Mesenchymal stem cell (in vitro differentiated cells and primary cell): ENCODE results near the gene SLC22A31. TPM values are rescaled to one million over a fixed set of nuclear protein-coding genes. Genes with fewer than 3 reads are reported as not detected.
"Not testable (repeated sequence)": the region's sequence is repeated elsewhere in the genome, so short reads cannot be mapped to it uniquely, and the experiment has no call there.

Experiments used
- DNase-seq: peaks from one replicate; pipeline ENCODE4 v3.0.0-alpha.2; 2013
- H2AFZ ChIP-seq: one replicate; pipeline ENCODE4 v1.6.1; 2013; ENCODE audit warnings: low read depth, mild to moderate bottlenecking, control low read depth, inconsistent platforms, low read length, moderate library complexity
- H2AK5ac ChIP-seq: 2 replicates; pipeline ENCODE4 v1.6.1; 2013; ENCODE audit warnings: low read length, moderate library complexity, mild to moderate bottlenecking, inconsistent platforms; ENCODE audit not compliant: severe bottlenecking
- H2BK120ac ChIP-seq: one replicate; pipeline ENCODE4 v1.6.1; 2013; ENCODE audit warnings: low read depth, mild to moderate bottlenecking, inconsistent platforms, low read length, moderate library complexity
- H2BK12ac ChIP-seq, 2 experiments: one replicate each; pipeline ENCODE4 v1.6.1; 2013; ENCODE audit warnings: inconsistent platforms in 2 of 2, low read length in 2 of 2, mild to moderate bottlenecking in 2 of 2, moderate library complexity in 2 of 2, control low read depth in 1 of 2
- H2BK15ac ChIP-seq: one replicate; pipeline ENCODE4 v1.6.1; 2013; ENCODE audit warnings: mild to moderate bottlenecking, low read depth, inconsistent platforms; ENCODE audit not compliant: poor library complexity, severe bottlenecking
- H2BK5ac ChIP-seq: 2 replicates; pipeline ENCODE4 v1.6.1; 2013; ENCODE audit warnings: low read depth, mild to moderate bottlenecking, low read length, control low read depth, inconsistent platforms; ENCODE audit not compliant: poor library complexity, severe bottlenecking
- H3K14ac ChIP-seq, 2 experiments: one replicate each; pipeline ENCODE4 v1.6.1; 2013; ENCODE audit warnings: inconsistent platforms in 2 of 2, low read length in 2 of 2, control low read depth in 1 of 2, mild to moderate bottlenecking in 1 of 2, moderate library complexity in 1 of 2
- H3K18ac ChIP-seq, 2 experiments: one replicate each; pipeline ENCODE4 v1.6.1; 2013; ENCODE audit warnings: inconsistent platforms in 2 of 2, low read length in 2 of 2, control low read depth in 1 of 2, low read depth in 1 of 2, mild to moderate bottlenecking in 1 of 2
- H3K23ac ChIP-seq, 2 experiments: one replicate each; pipeline ENCODE4 v1.6.1; 2013; ENCODE audit warnings: inconsistent platforms in 2 of 2, low read length in 2 of 2, mild to moderate bottlenecking in 2 of 2, moderate library complexity in 2 of 2, control low read depth in 1 of 2
- H3K27ac ChIP-seq: 2 replicates; pipeline ENCODE4 v1.5.1; 2013; ENCODE audit warnings: mild to moderate bottlenecking, moderate library complexity, low read length, control low read depth, inconsistent platforms; ENCODE audit not compliant: poor library complexity, severe bottlenecking
- H3K27me3 ChIP-seq, 2 experiments: 2 replicates each; pipeline versions ENCODE4 v1.6.1 to v1.7.0; 2013; ENCODE audit warnings: low read length in 2 of 2, mild to moderate bottlenecking in 2 of 2, moderate library complexity in 2 of 2, control low read depth in 1 of 2, inconsistent platforms in 1 of 2; ENCODE audit not compliant: control insufficient read depth in 1 of 2, insufficient read depth in 1 of 2
- H3K36me3 ChIP-seq, 2 experiments: 2 replicates each; pipeline versions ENCODE4 v1.6.1 to v1.7.0; 2013; ENCODE audit warnings: low read length in 2 of 2, control low read depth in 1 of 2, inconsistent platforms in 1 of 2, low read depth in 1 of 2, mild to moderate bottlenecking in 1 of 2; ENCODE audit not compliant: insufficient read depth in 2 of 2, control insufficient read depth in 1 of 2
- H3K4ac ChIP-seq, 2 experiments: one replicate each; pipeline ENCODE4 v1.6.1; 2013; ENCODE audit warnings: inconsistent platforms in 2 of 2, low read length in 2 of 2, mild to moderate bottlenecking in 2 of 2, moderate library complexity in 2 of 2, control low read depth in 1 of 2, low read depth in 1 of 2
- H3K4me1 ChIP-seq: 2 replicates; pipeline ENCODE4 v1.6.1; 2013; ENCODE audit warnings: low read depth, low read length, control low read depth; ENCODE audit not compliant: control insufficient read depth, insufficient read depth
- H3K4me2 ChIP-seq: 2 replicates; pipeline ENCODE4 v1.6.1; 2013; ENCODE audit warnings: low read length, mild to moderate bottlenecking, inconsistent platforms; ENCODE audit not compliant: poor library complexity, severe bottlenecking
- H3K4me3 ChIP-seq, 2 experiments: 2 replicates each; pipeline versions ENCODE4 v1.5.1 to v1.7.0; 2013; ENCODE audit warnings: low read length in 2 of 2, mild to moderate bottlenecking in 2 of 2, control low read depth in 1 of 2, low read depth in 1 of 2; ENCODE audit not compliant: insufficient read depth in 1 of 2
- H3K79me1 ChIP-seq: replicated peaks from 2 replicates; pipeline ENCODE4 v1.6.1; 2013; ENCODE audit warnings: mild to moderate bottlenecking, control low read depth, low read length, inconsistent platforms; ENCODE audit not compliant: poor library complexity, severe bottlenecking
- H3K9ac ChIP-seq: 2 replicates; pipeline ENCODE4 v1.7.0; 2013; ENCODE audit warnings: mild to moderate bottlenecking, low read length, moderate library complexity
- H3K9me3 ChIP-seq: 2 replicates; pipeline ENCODE4 v1.7.0; 2013; ENCODE audit warnings: mild to moderate bottlenecking, low read length; ENCODE audit not compliant: control insufficient read depth
- H4K8ac ChIP-seq: one replicate; pipeline ENCODE4 v1.6.1; 2013; ENCODE audit warnings: inconsistent platforms, mild to moderate bottlenecking, low read length, moderate library complexity
- H4K91ac ChIP-seq: one replicate; pipeline ENCODE4 v1.6.1; 2013; ENCODE audit warnings: mild to moderate bottlenecking, low read length, inconsistent platforms
- WGBS: methylation state at CpG from one replicate; pipeline ENCODE4 v1.1.7; 2013; ENCODE audit warnings: mixed read lengths; 5-methylcytosine and 5-hydroxymethylcytosine counted together
- polyA plus RNA-seq, 2 experiments: library from polyadenylated mRNA; stranded (reverse); fragments of 200-250 nt; gene quantifications; one replicate each; pipeline ENCODE4 v1.2.3, GENCODE V29; 2013

Gene SLC22A31
- 0.99 TPM for polyA plus RNA-seq (2013, experiment 1 of 2)
- 1.00 TPM for polyA plus RNA-seq (2013, experiment 2 of 2)

DNA sequence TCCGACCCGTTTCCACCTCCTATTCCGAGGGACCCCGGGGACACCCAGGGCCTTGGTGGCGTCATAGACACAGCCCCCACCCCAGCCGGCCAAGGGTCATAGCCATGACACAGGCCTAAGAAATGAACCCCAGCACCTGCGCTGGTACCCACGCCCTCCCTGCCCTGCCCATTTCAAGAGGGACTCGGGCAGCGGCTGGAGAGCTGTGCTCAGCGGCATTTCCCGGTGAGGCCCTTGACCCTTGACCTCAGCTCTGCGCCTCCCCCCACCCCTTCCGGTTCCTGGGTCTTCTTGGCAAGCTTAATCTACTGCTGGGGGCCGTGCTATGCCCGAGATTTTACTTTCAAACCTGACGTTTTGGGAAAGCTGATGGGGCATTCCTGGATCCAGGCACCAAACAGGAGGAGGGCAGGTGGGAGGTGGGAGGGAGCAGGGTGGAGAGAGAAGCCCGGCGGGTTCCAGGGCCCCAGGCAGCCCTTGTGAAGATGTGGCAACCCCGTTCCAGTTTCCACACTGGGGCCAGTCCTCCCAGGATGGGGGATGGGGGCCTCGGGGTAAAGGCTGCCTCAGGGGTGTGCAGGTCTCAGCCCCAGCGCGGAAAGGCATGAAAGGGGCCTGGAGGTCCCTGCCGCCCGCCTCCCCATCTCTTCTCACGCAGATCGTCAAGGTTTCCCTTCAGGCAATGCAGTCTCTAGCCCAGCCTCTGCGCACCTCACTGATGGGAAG lies at the start of gene SLC22A31:
Gene SLC22A31, minus strand, starts transcription at position 414 of the 726 bp plus-strand sequence. Its CDS starts 36 bp downstream, at position 378.
- H4K91ac ChIP-seq = no peak within 1 kb of the TSS
- no peak within 1 kb of the TSS for H4K8ac ChIP-seq
- H2BK15ac ChIP-seq = peak within 1 kb of the TSS; percentile 12
- peak within 1 kb of the TSS in 1 of 2 experiments; percentile 88 for H3K23ac ChIP-seq
- peaks cover 3% of the 10 kb centered on the region for H3K9me3 ChIP-seq
- no peak for DNase-seq
- H2BK120ac ChIP-seq = no peak within 1 kb of the TSS
- H3K4me1 ChIP-seq = peaks cover 17% of the 10 kb centered on the region
- peak within 1 kb of the TSS; percentile 91 for H3K4me2 ChIP-seq
- H2AFZ ChIP-seq = peak within 1 kb of the TSS; percentile 77
- peaks cover 0 to 7% of the 10 kb centered on the region in 2 experiments for H3K36me3 ChIP-seq
- no peaks in the 10 kb centered on the region for H3K79me1 ChIP-seq
- peaks cover 44 to 66% of the 10 kb centered on the region in 2 experiments for H3K27me3 ChIP-seq
- H3K18ac ChIP-seq = peak within 1 kb of the TSS in 1 of 2 experiments; percentile 69
- H2BK5ac ChIP-seq = no peak within 1 kb of the TSS
- H2BK12ac ChIP-seq = no peak within 1 kb of the TSS
- peak within 1 kb of the TSS in 1 of 2 experiments; percentile 60 for H3K4ac ChIP-seq
- peak within 1 kb of the TSS in 1 of 2 experiments; percentile 21 for H3K14ac ChIP-seq
- H2AK5ac ChIP-seq = no peak within 1 kb of the TSS
- H3K27ac ChIP-seq = no peak within 1 kb of the TSS
- no peak within 1 kb of the TSS for H3K9ac ChIP-seq
- 24% methylated on average over 27 of the region's 28 CpGs for WGBS
- H3K4me3 ChIP-seq = peak within 1 kb of the TSS in 1 of 2 experiments; percentile 40

- Histone ChIP-seq H2BK5ac (no peak overlapping the region), H3K4me1 (peaks cover 6% of the 10 kb centered on the region)
- WGBS = 80% methylated on average over 69 of the region's 69 CpGs
Measured at GRCh38 chr16:89248196-89248982, 48.1 kb upstream of the SLC22A31 start.

DNA sequence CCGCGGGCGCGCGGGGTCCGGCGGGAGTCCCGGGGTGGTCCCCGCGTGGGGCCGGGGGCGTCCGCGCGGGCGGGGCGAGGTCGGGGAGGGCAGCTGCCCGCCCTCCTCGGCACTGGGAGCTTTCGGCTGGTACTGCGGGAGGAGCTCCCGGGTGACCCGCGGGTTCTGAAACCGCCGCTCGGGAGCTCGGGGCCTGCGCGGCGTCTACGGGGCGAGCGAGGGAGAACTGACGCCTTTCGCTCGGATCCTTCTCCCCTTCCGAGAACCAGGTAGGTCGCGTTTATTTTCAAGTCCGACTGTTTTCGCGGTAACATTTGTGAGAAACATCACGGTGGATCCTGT lies 47.4 kb upstream of the SLC22A31 start:
- H3K18ac ChIP-seq, H3K27me3 ChIP-seq, H3K27ac ChIP-seq, H2BK5ac ChIP-seq, H4K8ac ChIP-seq, H3K36me3 ChIP-seq, H2BK15ac ChIP-seq, H3K79me1 ChIP-seq, H3K4me1 ChIP-seq, H2AK5ac ChIP-seq, H3K4ac ChIP-seq, H4K91ac ChIP-seq, H3K23ac ChIP-seq, H2BK120ac ChIP-seq, H3K14ac ChIP-seq, H3K9me3 ChIP-seq, DNase-seq, H2BK12ac ChIP-seq: not testable (repeated sequence)
- Histone ChIP-seq H3K9ac (peak overlapping the region; percentile 43), H3K4me2 (peak overlapping the region; percentile 62), H2AFZ (peak overlapping the region; percentile 54), H3K4me3 (peak overlapping the region; percentile 59 to 74)
- WGBS = 4% methylated on average over 29 of the region's 45 CpGs

More at GRCh38 chr16:89248196-89248982, 48.1 kb upstream of the SLC22A31 start:
- H2AFZ ChIP-seq = no peak overlapping the region
- H4K91ac ChIP-seq = no peak overlapping the region
- H2BK15ac ChIP-seq = no peak overlapping the region
- peak overlapping the region; percentile 43 for H3K9ac ChIP-seq
- H2BK120ac ChIP-seq = no peak overlapping the region
- H3K27me3 ChIP-seq = no peaks in the 10 kb centered on the region
- H3K4ac ChIP-seq = no peak overlapping the region
- no peak overlapping the region for H2BK12ac ChIP-seq
- H3K36me3 ChIP-seq = no peaks in the 10 kb centered on the region
- H3K23ac ChIP-seq = no peak overlapping the region
- no peak overlapping the region for H3K27ac ChIP-seq
- no peak overlapping the region for H4K8ac ChIP-seq
- H3K4me2 ChIP-seq = no peak overlapping the region
- no peak overlapping the region for H3K14ac ChIP-seq
- no peaks in the 10 kb centered on the region for H3K9me3 ChIP-seq
- no peak for DNase-seq
- H3K79me1 ChIP-seq = peaks cover 3% of the 10 kb centered on the region
- H3K18ac ChIP-seq = no peak overlapping the region
- H3K4me3 ChIP-seq = peak overlapping the region in 1 of 2 experiments; percentile 74
- no peak overlapping the region for H2AK5ac ChIP-seq
